OCI-M2 (cell line): Measurements from ENCODE around the gene C5orf46.

Experiments used
- DNase-seq: peaks from one replicate; lab custom pipeline; 2025; ENCODE audit not compliant: unreplicated experiment; lab: John Stamatoyannopoulos, UW

Gene C5orf46

GRCh38 chr5:147859962-147860640 is 46.2 kb downstream of the C5orf46 start:
- DNase-seq = no peak

GRCh38 chr5:147858565-147858964 is 47.8 kb downstream of the C5orf46 start:
- DNase-seq = no peak

GRCh38 chr5:147857302-147858129 is 48.8 kb downstream of the C5orf46 start:
- DNase-seq = no peak

- DNase-seq = no peak
Measured at GRCh38 chr5:147856801-147857200, 49.5 kb downstream of the C5orf46 start.

- DNase-seq = no peak
Measured at GRCh38 chr5:147855774-147856069, 50.6 kb downstream of the C5orf46 start.

GRCh38 chr5:147854894-147855773 is 51.2 kb downstream of the C5orf46 start:
- DNase-seq = no peak

GRCh38 chr5:147854331-147854730 is 52.0 kb downstream of the C5orf46 start:
- no peak for DNase-seq

GRCh38 chr5:147853372-147853987 is 52.9 kb downstream of the C5orf46 start:
- no peak for DNase-seq

- DNase-seq = no peak
Measured at GRCh38 chr5:147852365-147852764, 54.0 kb downstream of the C5orf46 start.

GRCh38 chr5:147851578-147851977 is 54.8 kb downstream of the C5orf46 start:
- DNase-seq = no peak

GRCh38 chr5:147849226-147849625 is 57.1 kb downstream of the C5orf46 start:
- no peak for DNase-seq

GRCh38 chr5:147845618-147846017 is 60.7 kb downstream of the C5orf46 start:
- no peak for DNase-seq

- DNase-seq = no peak
Measured at GRCh38 chr5:147844846-147845245, 61.5 kb downstream of the C5orf46 start.

GRCh38 chr5:147842869-147843268 is 63.5 kb downstream of the C5orf46 start:
- no peak for DNase-seq
